Small intestine (tissue), 7 donors: Measurements from ENCODE around the gene OTUD6A. TPM values are rescaled to one million over a fixed set of nuclear protein-coding genes. Genes with fewer than 3 reads are reported as not detected.
"Not testable (repeated sequence)": the region's sequence is repeated elsewhere in the genome, so short reads cannot be mapped to it uniquely, and the experiment has no call there.

ENCODE experiments used
- DNase-seq, 2 donors: peaks; one replicate each; pipeline versions ENCODE4 v3.0.0 to v3.0.0-alpha.2; 2013
- FAIRE-seq: peaks from 2 replicates; lab custom pipeline; 2012; peaks lifted over from hg19 to GRCh38; lab: Jason Lieb, UNC
- H3K27ac ChIP-seq, 3 donors: one replicate each; pipeline ENCODE4 v1.5.1; 2013; ENCODE audit warnings: low read length in 2 of 3, mild to moderate bottlenecking in 2 of 3, control low read depth in 1 of 3, inconsistent platforms in 1 of 3, low read depth in 1 of 3, moderate library complexity in 1 of 3
- H3K27me3 ChIP-seq, 3 donors: one replicate each; pipeline ENCODE4 v1.6.1; 2013; ENCODE audit warnings: low read length in 3 of 3, inconsistent platforms in 1 of 3; ENCODE audit not compliant: control insufficient read depth in 3 of 3, insufficient read depth in 3 of 3
- H3K36me3 ChIP-seq, 3 donors: one replicate each; pipeline ENCODE4 v1.6.1; 2013; ENCODE audit warnings: low read length in 3 of 3, inconsistent platforms in 1 of 3, low read depth in 1 of 3, mild to moderate bottlenecking in 1 of 3, moderate library complexity in 1 of 3; ENCODE audit not compliant: control insufficient read depth in 3 of 3, insufficient read depth in 2 of 3
- H3K4me1 ChIP-seq, 3 donors: one replicate each; pipeline ENCODE4 v1.6.1; 2013; ENCODE audit warnings: low read length in 2 of 3, inconsistent platforms in 1 of 3, low read depth in 1 of 3, mild to moderate bottlenecking in 1 of 3, moderate library complexity in 1 of 3; ENCODE audit not compliant: control insufficient read depth in 3 of 3, insufficient read depth in 2 of 3
- H3K4me3 ChIP-seq, 3 donors: one replicate each; pipeline ENCODE4 v1.5.1; 2013; ENCODE audit warnings: low read length in 3 of 3, control low read depth in 1 of 3, inconsistent platforms in 1 of 3, low read depth in 1 of 3, mild to moderate bottlenecking in 1 of 3, moderate library complexity in 1 of 3
- H3K9me3 ChIP-seq, 2 donors: one replicate each; pipeline ENCODE4 v1.6.1; 2013; ENCODE audit warnings: low read depth in 1 of 2, low read length in 1 of 2; ENCODE audit not compliant: control insufficient read depth in 2 of 2, insufficient read depth in 1 of 2
- WGBS, 3 donors: extraction: QIAGEN DNeasy Blood & Tissue Kit; methylation state at CpG; one replicate each; pipeline ENCODE4 v1.1.7; 2013; 5-methylcytosine and 5-hydroxymethylcytosine counted together
- polyA plus RNA-seq, 4 donors: library from polyadenylated mRNA; stranded (reverse) in 3 of 4; unstranded in 1 of 4; fragments of 200-250 nt in 3 of 4; fragments of 120-200 nt in 1 of 4; gene quantifications; one replicate each; pipeline versions ENCODE4 v1.2.1 to v1.2.3, GENCODE V29; 2013
- donor health status: healthy with polysubstance abuse.
- donor health status: control.
- donor health status: control.
- donor health status: Bipolar disorder and iron deficiency.
- donor health status: healthy.

Gene OTUD6A
- polyA plus RNA-seq, 4 donors = not detected

DNA sequence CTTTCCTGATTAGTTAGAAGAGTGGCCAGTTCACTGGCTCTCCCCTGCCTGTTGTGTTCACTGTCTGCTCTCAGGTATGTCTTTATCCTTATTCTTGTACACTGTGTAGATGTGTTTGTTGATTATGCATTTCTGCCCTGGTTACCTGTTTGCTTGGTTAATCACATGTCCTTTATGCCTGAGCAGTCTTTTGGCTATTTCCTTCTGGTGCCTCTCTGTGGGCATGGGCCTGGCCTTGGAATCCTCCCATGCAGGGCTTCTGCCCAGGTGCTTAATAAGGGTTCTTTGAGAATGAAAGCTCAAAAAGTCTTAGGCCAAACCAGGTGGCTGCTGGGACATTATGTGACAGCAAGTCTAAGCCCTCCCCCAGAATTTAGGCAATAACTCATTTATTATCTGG, 26.5 kb downstream of the OTUD6A start:
- H3K27ac ChIP-seq = no peak overlapping the region
- no peaks in the 10 kb centered on the region for H3K9me3 ChIP-seq
- H3K4me1 ChIP-seq = peaks cover 0 to 8% (median 0%) of the 10 kb centered on the region in 3 donors
- no peaks in the 10 kb centered on the region for H3K36me3 ChIP-seq
- DNase-seq (no peak), FAIRE-seq (no peak)
- H3K4me3 ChIP-seq = no peak overlapping the region
- no peaks in the 10 kb centered on the region for H3K27me3 ChIP-seq

DNA sequence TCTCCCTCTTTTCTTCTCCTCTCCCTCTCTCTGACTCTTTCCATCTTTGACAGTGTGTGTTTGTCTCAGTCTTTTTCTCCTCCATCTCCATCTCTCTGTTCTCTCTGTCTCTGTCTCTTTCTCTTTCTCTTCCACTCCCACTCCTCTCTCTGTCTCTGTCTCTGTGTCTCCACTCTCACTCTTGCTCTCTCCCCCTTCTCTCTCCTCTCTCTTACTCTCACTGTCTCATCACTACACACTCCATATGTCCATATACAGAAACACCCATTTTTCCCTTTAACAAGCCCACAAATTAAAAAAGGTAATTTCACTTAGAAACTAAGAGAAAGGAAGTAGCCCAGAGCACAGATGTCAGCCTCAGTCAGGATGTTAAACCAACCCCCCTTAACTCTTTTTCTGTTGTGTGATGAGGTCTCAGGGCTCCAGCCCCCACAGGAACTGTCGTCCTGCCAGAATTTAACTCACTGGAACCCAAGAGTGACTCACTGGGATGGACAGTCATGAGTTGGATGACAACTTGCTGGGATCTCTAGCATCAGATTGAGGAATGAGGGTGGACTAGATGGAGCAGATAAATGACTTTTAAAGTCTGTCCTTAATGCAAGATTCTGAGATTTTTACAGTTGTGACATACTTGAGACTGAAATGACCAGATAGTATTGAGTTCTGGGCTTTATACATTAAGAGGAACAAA, 27.5 kb downstream of the OTUD6A start:
- DNase-seq (no peak), FAIRE-seq (no peak)
- Histone ChIP-seq H3K4me1 (peaks cover 0 to 8% (median 0%) of the 10 kb centered on the region in 3 donors), H3K27me3 (no peaks in the 10 kb centered on the region), H3K9me3 (no peaks in the 10 kb centered on the region), H3K4me3 (no peak overlapping the region), H3K36me3 (no peaks in the 10 kb centered on the region), H3K27ac (no peak overlapping the region)
- 32 to 71% (median 41%) methylated on average over 1 of the region's 1 CpG for WGBS, 3 donors

DNA sequence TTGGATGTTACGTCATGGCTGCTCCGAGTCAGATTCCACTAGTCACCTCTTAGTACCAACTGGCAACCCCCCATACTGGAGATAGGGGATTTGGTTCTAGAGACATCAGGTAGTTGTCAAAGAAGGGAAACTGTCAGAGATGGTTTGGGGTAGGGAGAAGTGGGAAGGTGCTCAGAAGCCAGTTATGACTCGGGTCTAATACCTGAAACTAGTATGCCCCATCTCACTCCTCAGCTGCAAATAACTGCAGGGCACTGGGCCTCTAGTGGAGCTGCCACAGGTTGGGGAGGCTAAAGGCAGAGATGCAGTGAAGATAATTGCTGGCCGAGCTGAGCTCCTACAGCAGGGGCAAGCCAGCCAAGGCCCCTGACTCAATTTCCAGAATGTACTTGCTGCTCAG, 30.0 kb downstream of the OTUD6A start:
- DNase-seq (no peak), FAIRE-seq (no peak)
- WGBS, 3 donors = 76 to 88% (median 87%) methylated on average over 4 of the region's 4 CpGs
- H3K4me1 ChIP-seq = peaks cover 0 to 8% (median 0%) of the 10 kb centered on the region in 3 donors
- H3K27me3 ChIP-seq = no peaks in the 10 kb centered on the region
- no peaks in the 10 kb centered on the region for H3K36me3 ChIP-seq
- no peak overlapping the region for H3K4me3 ChIP-seq
- H3K9me3 ChIP-seq = no peaks in the 10 kb centered on the region
- no peak overlapping the region for H3K27ac ChIP-seq

DNA sequence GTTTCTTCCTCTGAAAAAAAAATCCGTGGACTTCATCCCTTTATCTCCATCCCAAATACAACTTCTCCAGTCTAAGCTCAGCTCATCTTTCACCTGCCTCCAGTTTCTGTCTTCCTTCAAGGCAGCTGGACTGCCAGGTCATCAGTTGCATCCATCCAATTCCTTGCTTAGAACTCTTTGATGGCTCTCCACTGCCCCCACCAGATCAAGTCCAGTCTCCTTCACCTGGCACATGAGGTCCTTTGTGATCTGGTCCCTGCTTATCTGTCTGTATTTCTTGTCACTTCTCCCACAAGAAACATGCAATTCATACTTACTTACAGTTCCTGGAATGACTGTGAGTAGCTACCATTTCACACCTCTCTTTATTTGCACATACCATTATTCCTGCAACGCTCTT, 33.8 kb downstream of the OTUD6A start:
- H3K9me3 ChIP-seq = no peaks in the 10 kb centered on the region
- no peak overlapping the region for H3K27ac ChIP-seq
- H3K4me3 ChIP-seq = no peak overlapping the region
- no peaks in the 10 kb centered on the region for H3K36me3 ChIP-seq
- H3K4me1 ChIP-seq = no peaks in the 10 kb centered on the region
- no peak for FAIRE-seq
- 45 to 71% (median 45%) methylated on average over 2 of the region's 2 CpGs for WGBS, 3 donors
- no peaks in the 10 kb centered on the region for H3K27me3 ChIP-seq
- peak in 1 of 2 donors; percentile 11 for DNase-seq

DNA sequence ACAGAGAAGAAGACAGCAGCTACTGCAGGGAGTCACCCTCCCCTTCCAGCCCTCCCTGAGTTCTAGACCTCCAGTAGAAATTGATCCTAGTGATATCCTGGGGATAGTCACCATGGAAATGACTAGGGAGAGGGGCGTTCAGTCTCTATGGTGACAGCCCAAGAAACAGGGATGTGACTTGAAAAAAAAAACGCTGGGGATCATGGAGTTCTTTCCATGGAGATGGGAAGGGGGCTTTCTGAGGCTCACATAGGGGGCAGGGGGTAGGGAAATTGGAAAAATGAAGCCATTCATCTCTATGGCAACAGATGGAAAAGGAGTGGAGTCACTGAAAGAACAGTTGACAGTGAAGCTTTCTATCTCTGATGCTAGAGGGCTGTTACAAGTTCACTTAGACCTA, 43.0 kb downstream of the OTUD6A start:
- Histone ChIP-seq H3K9me3 (no peaks in the 10 kb centered on the region), H3K36me3 (no peaks in the 10 kb centered on the region), H3K27me3 (no peaks in the 10 kb centered on the region), H3K4me3 (no peak overlapping the region), H3K4me1 (no peaks in the 10 kb centered on the region), H3K27ac (no peak overlapping the region)
- no peak for DNase-seq
- FAIRE-seq = no peak
- WGBS, 3 donors = 10 to 36% (median 19%) methylated on average over 2 of the region's 2 CpGs

DNA sequence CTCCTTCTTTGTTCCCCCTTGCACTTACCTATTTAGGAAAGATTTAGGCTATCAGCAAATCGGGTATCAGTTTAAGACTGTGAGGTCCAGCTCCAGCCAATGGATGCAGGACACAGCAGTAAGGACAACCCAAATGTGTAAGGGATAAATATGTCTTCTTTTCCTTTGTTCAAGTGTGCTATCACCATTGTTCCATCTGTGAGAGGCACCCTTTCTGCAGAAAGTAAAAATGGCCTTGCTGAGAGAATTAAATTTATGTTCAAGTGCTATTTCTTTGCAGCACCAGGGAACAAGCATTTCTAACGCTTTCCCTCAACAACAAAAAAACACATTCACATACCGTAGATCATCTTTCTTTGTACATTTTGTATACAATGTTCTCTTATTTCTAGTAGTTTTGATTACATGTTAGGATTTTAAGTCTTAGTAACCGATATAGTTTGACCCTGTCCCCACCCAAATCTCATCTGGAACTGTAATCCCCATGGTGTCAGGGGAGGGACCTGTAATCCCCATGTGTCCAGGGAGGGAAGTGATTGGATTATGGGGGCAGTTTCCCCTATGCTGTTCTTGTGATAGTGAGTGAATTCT, 49.3 kb downstream of the OTUD6A start:
- H3K9me3 ChIP-seq, H3K4me1 ChIP-seq, H3K27ac ChIP-seq, FAIRE-seq, H3K27me3 ChIP-seq, H3K4me3 ChIP-seq, H3K36me3 ChIP-seq, DNase-seq: not testable (repeated sequence)
- 88 to 94% (median 94%) methylated on average over 4 of the region's 4 CpGs for WGBS, 3 donors

Other genes with a start within 250 kb of the OTUD6A start
- gene AWAT2, start 12.5 kb upstream of the OTUD6A start, polyA plus RNA-seq = under 1 TPM in 1 of 4 donors, not detected in 3; 0.03 TPM
- gene IGBP1, start 71.0 kb downstream of the OTUD6A start, polyA plus RNA-seq = 100 to 1,000 TPM in 3 of 4 donors, 10 to 100 TPM in 1; 72.6 to 152 (median 144) TPM
- under 1 TPM in 1 of 4 donors, not detected in 3; 0.06 TPM for gene DGAT2L6, start 115.0 kb downstream of the OTUD6A start, polyA plus RNA-seq
- under 1 TPM in 1 of 4 donors, not detected in 3; 0.03 TPM for gene AWAT1, start 172.2 kb downstream of the OTUD6A start, polyA plus RNA-seq
- 1 to 10 TPM in 1 of 4 donors, under 1 TPM in 2, not detected in 1; 0.12 to 5.0 (median 0.54) TPM for gene P2RY4, start 197.7 kb downstream of the OTUD6A start, polyA plus RNA-seq
- 1 to 10 TPM in 1 of 4 donors, under 1 TPM in 1, not detected in 2; 0.39 to 1.0 TPM for gene ARR3, start 205.9 kb downstream of the OTUD6A start, polyA plus RNA-seq
- gene RAB41, start 219.7 kb downstream of the OTUD6A start, polyA plus RNA-seq = under 1 TPM in 1 of 4 donors, not detected in 3; 0.92 TPM
- 100 to 1,000 TPM in 1 of 4 donors, 10 to 100 TPM in 3; 43.6 to 121 (median 64.0) TPM for gene PDZD11, start 227.5 kb downstream of the OTUD6A start, polyA plus RNA-seq
- gene KIF4A, start 227.6 kb downstream of the OTUD6A start, polyA plus RNA-seq = 1 to 10 TPM in 2 of 4 donors, under 1 TPM in 2; 0.54 to 8.3 (median 4.0) TPM